ENCODE data around the gene TMIE.

TMIE gene

DNA sequence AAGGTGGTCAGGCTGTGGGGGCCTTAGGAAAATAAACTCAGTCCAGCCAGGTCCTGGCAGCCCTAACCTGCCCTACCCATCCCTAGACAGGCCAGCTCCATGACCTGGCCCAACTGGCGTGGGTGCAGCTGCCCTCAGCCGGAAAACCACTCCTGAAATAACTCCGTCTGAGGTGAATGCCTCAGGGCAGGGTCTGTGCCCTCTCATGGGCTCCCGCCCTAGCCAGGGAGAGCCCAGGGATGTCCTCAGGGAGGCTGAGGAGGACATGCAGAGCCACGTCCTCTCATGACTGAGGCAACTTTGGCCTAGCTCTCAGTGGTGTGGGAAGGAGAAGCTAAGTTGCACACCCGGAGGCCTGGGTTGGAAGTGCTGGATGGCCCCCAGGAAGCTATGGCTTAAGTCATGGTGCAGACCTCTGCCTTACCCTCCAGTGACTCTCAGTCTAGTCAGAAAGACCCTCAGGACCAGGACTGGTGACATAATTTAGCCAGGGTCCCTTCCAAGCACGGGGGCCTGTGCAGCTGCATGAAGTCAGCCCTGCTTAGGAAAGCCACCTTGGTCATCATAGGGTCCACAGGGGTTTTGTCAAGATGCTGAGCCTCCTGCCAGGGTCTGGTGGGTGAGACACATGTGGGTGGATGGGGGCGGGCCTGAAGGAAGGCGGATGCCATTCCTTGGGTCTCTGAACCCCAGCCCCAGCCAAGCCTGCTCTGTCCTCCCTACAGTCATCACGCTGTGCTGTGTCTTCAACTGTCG lies 7.4 kb downstream of the TMIE start:
- no peak for DNase-seq (ENCODE audit: low read depth in 2 of 2)

DNA sequence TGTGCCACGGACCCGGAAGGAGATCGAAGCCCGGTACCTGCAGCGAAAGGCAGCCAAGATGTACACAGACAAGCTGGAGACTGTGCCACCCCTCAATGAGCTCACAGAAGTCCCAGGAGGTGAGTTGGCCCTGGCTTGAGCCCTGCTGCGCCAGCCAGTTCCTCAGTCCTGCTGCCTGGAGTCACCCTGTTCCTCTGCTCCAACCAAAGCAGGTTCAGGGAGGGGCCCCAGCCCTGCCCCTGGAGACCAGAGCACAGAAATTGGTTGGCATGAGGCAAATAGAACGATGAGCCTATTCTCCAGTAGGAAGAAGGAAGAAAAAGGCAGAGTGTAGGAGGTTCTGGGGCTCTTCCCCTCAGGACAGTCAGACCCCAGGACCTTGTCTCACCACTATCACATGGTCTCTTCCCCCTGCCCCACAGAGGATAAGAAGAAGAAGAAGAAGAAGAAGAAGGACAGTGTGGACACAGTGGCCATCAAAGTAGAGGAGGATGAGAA lies 8.0 kb downstream of the TMIE start:
- no peak for DNase-seq (ENCODE audit: low read depth in 2 of 2)

DNA sequence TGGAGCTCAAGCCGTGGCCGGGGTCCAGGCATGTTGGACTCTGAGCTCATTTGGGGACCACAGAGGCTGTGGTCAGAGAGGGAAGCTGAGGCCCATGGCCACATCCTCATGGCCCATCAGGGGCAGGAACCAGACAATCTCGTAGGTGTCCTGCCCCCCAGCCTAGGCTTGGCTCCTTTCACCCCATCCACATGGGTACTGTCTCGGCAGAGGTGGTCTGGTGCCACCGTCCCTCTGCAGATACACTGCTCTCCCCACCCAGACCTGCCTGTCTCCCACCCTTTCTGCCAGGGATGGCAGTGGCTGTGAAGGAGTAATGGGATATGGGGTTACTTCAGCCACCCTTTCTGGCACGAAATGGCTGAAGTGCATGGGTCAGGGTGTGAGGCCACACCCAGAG lies 8.5 kb downstream of the TMIE start:
- no peak for DNase-seq (ENCODE audit: low read depth in 2 of 2)

DNA sequence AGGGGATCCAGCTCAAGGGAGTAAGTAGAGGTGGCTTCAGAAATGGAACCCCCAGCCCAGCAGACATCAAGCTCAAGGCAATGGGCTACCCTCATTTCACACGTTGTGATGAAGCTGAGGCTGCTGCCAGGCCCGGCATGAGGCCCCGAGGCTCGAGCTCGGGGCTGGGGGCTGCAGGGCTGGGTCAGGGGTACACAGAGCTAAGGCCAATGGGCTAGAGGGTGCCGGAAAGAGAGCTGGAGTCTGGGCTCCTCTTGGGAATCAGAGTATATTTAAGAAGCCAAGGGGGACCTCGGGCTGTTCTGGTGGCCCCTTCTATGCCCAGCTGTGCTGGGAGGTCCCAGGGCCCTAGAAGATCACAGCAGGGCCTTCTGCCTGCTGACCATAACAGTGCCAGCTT lies 9.0 kb downstream of the TMIE start:
- DNase-seq (ENCODE audit: low read depth in 2 of 2) = no peak

DNA sequence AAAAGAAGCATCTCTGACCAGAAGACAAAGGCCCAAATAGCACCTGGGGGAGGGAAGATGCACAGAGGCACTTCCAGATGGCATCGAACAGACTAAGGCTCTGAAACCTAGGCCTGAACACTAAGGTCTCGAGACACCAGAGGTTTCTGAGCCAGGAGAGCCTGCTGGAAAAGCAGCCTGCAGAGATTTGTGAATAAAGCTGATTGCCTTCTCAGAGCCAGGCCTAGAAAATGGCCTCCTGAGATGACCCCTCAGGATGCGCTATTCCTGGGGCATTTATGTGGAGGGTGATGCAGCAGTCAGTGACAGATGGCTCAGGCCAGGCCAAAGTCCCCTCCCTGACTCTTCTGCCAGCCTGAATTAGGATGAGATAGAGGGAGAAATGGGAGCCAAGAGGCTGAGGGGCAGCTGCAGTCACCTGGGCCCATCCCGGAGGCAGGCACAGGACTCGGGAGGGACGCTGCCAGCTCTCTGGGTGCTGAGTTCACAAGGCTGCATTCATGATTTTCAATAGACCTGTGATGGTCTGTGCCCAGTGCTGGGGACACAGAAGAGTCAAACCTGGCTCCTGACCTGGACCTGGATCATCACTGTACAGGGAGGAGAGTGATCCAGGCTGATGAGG lies 9.6 kb downstream of the TMIE start:
- no peak for DNase-seq (ENCODE audit: low read depth in 2 of 2)

DNA sequence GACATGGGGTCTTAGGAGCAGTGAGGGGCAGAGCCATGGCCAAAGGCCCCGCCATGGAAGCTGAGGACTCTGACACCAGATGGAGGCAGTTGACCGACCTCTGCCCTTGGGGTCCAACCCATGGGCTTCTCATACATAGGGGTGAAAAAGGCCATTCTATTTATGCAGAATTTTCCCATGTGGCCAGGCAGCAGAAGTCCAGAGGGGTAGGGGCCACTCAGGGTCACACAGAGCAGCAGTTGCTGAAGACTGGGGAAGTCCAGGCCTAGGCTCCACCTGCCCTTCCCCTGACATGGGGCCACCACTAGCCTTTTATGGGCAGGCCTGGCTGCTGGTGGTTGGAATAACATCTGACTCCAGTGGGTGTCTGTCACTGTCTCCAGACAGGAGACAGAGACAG lies 10.1 kb downstream of the TMIE start:
- no peak for DNase-seq (ENCODE audit: low read depth in 2 of 2)

DNA sequence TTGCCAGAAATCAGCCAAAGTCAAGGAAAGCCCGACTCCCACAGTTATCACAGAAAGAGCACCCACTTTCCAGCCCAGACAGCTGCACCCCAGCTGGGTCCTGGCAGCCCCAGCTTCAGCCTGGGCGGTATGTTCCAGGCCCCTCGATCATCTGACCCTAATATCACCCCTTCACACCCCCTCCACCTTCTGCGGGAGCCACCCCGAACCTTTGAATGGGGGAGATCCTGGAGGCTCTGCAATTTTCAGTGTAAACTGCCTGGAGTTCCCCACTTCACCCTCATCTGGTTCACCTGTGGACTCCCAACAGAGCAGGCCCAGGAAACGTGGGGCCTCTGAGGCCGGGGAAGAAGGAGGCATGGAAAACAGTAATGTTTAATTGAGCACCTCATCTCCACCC lies 10.6 kb downstream of the TMIE start:
- no peak for DNase-seq (ENCODE audit: low read depth in 2 of 2)

DNA sequence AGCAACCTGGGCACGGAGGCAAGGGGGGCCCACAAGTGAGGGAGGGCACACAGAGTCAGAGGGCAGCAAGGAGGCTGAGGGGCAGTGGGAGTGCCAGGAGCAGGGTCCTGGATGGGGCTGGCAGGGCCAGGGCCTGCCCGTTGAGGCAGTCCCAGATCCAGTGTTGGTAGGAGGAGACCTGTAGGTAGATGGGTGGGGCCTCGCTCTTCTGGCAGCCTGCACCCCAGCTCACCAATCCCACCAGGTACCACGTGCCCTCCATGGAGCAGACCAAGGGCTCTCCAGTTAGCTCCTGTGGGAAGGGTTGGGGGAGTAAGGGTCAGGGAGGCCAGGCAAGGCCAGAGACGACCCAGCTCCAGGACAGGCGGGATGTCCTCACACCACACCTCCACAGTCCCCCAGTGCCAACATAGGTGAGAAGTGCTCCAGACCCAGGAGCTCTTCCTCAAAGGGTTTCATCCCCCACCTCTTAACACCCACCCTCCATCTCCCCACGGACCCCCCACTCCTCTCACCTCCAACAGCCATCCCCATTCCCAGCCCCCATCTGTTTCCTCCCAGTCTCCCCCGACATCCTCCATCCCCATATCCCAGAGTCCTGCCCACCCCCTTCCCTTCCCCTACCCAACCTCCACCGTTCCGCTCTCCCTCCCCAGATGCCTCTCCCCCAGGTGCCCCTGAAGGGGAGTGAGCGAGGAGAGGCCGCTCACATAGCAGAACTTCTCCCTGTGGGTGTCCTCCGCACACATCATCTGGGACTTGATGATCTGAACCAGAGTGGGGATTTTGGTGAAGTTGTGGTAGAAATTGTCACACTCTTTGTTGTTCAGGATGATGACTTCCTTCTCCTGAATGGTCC lies 11.2 kb downstream of the TMIE start:
- DNase-seq (ENCODE audit: low read depth in 2 of 2) = no peak

DNA sequence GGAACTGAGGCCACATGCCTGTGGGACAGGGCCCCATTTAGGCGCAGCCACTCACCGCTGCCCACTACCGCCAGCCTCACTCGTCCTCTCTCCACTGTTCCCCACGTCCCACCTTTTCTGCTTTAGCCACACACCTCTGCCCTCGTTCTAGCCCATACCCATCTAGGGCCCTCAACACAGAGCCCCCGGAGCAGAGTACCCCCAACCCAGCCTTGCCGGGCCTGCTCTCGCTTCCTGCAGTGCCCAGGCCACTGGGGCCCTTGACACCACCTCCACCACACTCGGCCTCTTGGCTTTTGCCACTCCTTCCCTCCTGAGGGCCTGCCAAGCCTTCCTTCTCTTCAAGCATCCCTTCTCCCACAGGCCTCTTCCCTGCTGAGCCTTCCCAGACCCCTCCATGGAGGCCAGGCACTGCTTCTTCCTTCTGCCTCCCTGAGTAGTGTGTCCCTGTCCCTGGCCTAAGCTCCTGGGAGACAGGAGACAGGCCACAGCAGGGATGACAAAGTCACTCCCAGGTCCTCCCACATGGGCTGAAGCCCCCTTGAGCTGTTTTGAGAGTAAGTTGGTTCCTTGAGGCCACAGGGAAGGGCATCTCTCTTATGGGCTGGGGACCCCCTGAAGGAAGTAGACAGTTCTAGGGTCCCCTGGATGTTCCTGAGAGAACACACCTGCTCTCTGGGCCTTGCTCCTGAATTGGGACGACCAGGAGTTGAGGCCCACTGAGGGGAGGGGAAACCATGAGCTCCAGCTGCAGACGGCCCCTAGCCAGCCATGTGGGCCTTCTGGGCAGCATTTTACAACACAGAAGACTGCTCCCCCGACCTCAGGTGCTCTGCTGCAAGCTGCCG lies 12.1 kb downstream of the TMIE start:
- no peak for DNase-seq (ENCODE audit: low read depth in 2 of 2)

DNA sequence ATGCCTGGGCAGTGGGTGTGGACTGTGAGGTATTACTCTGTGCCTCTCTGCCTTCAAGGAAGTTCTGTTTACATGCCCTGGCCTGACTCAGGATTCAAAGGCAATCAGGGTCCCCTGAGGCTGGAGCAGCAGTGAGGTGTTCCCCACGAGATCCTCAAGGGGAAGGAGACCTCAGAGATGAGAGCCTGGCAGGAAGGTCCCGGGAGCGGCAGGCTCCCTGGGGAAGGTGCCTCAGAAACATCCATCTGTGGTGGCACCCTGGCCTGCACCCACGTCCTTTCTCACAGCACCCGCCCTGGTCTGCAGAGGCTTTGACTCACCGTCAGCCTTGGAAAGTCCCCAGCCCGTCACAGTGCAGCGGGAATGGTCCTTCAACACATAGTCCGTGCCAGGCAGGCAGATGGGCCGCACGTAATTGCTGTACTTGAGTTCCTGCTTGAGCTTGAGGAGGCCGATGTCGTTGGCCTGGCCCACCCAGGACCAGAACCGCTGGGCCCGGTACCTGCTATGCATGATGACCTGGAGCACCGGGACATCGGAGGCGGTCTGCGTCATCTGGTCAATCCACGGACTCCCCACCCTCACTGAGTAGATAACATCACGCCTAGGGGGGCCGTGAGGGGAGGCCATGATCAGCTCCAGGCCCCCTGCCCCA lies 12.8 kb downstream of the TMIE start:
- DNase-seq (ENCODE audit: low read depth in 2 of 2) = no peak

DNA sequence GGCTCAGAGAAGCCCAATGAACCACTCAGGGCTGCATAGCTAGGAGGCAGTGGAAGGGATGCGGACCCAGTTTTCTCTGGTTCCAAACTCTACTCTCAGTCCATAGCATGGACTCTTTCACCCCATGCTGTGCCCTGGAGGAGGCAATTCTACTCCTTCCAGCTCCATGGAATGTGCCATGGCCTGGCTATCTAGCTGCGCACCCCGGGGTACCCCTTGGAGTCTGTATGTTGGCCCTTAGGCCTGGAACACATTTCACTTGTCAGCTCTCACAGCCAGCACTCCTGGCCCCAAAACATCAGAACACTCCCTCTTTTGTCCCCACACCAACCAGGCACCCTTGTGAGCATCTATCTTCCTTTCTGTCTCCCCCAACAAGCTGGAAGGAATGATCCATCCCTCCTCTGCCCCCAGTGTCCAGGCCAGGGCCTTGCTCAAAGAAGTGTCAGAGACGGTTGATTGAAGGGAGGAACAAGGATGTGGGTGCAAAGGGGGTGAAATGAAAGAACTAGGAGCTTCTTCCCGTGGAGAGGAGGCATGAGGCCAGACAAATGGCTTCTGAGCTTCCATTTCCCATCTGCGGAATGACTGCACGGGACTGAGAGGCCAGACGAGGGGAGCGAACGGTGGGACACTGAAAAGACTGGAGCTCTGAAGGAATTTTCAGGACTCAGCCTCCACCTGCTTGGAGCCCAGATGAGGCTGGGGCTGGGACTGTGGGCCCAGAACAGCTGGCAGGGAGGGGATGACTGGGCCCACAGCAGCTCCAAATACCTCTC lies 13.7 kb downstream of the TMIE start:
- DNase-seq (ENCODE audit: low read depth in 2 of 2) = no peak

DNA sequence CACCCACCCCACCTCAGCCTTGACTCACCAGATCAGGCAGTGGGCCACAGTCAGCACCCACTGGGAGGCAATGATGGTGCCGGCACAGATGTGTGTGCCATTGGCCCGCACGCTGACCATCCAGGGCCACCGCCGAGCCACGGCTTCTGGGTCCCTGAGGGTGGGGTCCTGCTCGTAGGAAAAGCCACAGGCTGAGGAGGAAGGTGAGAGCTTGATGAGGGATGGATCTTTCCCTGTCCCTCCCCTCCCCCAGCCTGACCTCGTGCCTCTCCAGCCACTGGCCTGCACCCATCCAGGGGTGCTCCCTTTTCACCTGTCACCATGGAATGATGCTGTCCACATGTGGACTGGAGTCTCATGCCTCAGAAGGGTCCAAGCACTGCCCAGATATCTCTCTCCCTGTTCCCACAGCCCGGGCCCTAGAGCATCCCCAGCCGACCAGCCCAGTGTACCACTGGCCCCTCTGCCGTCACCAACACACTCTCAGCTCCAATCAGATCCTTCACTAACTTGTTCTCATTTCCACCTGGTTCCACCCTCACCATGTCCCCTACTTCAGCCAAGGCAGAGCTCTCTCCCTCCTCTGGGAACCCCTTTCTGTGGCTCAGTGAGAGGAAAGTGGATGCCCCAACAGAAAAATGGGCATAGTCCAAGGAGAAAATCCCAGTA lies 14.4 kb downstream of the TMIE start:
- DNase-seq (ENCODE audit: low read depth in 2 of 2) = no peak

DNA sequence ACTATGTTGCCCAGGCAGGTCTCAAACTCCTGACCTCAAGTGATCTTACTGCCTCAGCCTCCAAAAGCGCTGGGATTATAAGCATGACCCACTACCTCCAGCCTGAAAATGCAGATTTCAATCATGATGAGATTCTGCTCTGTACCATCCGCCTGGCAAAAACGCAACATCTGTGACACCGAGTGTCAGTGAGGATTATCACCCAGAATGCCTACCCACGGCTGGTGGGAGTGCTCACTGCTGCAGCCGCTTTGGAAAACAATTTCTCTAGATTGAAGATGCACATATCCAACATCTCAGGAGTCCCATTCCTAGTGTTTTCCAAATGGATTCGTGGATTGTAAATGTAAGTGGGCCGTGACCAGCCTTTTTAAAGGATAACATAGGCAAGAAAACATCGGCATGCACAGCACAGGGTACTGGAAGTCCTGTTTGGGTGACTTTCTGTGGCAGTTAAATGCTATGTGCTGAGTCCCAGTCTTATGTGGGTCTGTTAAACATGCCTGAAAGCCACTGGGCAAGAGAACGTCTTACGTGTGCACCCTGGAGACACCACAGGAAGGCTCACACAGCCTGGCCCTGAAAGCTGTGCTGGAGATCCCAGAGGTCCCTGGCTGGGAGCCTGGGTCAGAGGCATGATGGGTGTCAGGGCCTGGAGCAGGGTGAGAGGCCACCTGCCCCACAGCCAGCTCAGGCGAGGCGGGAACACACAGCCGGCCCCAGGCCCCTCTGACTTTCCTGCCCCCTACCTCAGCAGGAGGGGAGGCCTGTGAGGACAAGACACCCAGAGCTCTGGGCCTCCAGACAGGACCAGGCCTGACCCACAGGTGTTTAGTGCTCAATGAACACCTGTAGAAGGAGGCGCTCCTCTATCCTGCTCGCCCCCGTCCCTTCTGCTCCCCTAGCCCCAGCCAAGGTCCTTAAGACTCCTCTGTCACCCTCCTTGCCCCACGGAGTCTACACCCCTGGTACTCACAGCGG lies 15.6 kb downstream of the TMIE start:
- no peak for DNase-seq (ENCODE audit: low read depth in 2 of 2)

DNA sequence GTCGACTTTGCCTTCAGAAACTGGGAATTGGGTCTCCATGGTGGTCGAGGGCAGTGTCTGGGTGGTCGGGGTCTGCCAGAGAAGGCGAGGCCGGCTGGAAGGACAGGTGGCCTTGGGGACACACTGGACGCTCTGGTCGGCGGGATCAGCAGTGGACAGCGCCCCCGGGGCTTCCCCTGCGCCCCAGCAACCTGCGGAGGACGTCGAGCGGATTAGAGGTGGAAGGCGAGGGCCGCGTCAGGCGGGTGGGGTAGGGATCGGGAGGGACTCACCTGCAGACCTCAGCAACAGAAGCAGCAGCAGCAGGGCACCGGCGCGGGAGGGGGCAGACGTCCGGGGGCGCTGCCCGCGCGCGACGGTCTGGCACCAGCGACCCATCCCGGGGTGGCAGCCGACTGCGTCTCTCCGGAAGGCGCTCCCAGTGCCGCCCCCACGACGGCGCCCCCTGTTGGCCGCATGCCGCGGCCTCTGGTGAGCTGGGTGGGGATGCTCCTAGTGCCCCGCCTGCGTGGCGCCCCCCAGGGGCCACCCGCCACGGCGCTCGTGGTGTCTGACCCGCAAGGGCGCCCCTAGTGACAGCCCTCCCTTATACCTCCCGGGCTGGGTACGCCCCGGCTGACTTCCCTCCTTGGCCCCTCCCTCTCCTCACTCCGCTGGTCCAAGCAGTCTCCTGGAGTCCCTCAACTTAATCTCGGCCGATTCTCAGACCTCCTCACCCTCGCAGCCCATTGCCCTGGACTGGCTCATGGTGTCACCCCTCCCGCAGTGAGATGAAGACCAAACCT lies 16.4 kb downstream of the TMIE start, which contains the start of gene PRSS50:
Gene PRSS50, minus strand, starts transcription at position 423 of the 785 bp plus-strand sequence. Its CDS starts 45 bp downstream, at position 378.
- no peak for DNase-seq (ENCODE audit: low read depth in 2 of 2)

DNA sequence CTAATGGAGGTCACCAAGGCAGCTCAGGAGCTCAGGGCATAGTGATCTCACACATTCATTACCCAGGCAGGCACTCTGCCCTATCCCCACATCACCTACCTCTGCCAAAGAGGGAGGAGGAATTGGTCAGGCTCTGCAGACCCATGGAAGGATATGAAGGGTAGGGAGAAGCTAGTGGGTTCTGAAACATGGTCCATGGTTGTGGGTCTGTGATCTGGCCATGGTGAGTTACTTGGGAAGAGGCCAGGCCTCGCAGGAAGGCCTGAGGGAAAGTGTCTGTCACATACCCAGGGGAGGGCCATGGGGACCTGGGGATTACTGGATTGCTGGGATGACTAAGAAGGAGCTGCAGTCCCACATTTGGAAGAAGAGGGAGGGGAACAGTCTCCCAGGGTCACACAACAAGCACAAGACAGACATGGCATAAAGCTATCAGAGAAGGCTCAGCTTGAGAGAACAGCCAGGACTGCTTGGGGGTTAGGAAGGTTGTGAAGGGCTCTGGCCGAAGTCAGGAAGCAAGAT lies 17.9 kb downstream of the TMIE start:
- DNase-seq (ENCODE audit: low read depth in 2 of 2) = no peak

DNA sequence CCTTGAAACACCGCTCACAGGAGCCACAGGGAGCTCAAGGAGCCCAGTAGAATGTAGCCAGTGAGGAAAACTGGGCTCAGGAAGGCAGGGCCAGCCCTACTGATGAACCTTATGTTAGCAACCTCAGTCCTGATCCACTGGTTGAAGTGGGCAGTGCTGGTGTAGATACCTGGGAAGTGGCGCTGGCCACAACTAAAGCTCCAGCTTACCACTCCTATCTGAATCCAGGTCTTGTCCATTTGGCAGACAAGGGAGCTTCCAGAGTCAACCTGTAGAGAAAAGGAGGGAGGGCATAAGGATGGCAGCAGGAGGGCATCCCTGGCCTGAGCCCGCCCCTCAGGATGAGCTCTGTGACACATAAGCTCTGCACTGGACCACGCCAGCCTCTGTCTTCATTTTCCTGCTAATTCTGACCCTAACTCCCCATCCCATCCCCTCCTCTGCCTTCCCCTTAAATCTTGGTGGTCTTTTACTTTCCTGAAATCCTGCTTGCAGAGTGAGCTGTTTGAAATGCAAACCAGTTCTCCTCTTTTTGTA lies 18.6 kb downstream of the TMIE start:
- DNase-seq (ENCODE audit: low read depth in 2 of 2) = no peak

DNA sequence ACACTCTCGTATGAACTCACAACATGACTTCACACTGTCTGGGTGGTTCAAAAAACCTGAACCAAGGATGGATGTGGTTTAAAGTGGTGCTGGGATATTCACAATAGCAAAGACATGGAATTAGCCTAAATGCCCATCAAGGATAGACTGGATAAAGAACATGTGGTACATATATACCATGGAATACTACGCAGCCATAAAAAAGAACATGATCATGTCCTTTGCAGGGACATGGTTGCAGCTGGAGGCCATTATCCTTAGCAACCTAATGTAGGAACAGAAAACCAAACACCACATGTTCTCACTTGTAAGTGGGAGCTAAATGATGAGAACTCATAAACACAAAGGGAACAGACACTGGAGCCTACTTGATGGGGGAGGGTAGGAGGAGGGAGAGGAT lies 19.8 kb downstream of the TMIE start:
- no peak for DNase-seq (ENCODE audit: low read depth in 2 of 2)

Measured in activated CD4-positive, alpha-beta T cell treated with anti-CD3 and anti-CD28 coated beads for 24 hours (primary cell).